Fibroblast of mammary gland (primary cell): Measurements from ENCODE around the gene ARHGEF38.
A peak's percentile ranks its signal among the peaks of the same experiment; 100 is the strongest.
"Not testable (repeated sequence)": the region's sequence is repeated elsewhere in the genome, so short reads cannot be mapped to it uniquely, and the experiment has no call there.

Source experiments
- DNase-seq: peaks from one replicate; pipeline ENCODE4 v3.0.0-alpha.2; 2010; ENCODE audit warnings: low read depth
- H3K4me3 ChIP-seq: 2 replicates; pipeline ENCODE4 v1.5.1; 2011; ENCODE audit warnings: low read depth, mild to moderate bottlenecking, low read length, moderate library complexity; ENCODE audit not compliant: control insufficient read depth
- TF ChIP-seq, protein P1 (sequence below): conservative IDR thresholded peaks from 2 replicates; pipeline ENCODE4 v1.5.1; 2011; ENCODE audit warnings: low read depth, low read length, inconsistent platforms; ENCODE audit not compliant: control insufficient read depth, insufficient read depth

ARHGEF38 gene

DNA sequence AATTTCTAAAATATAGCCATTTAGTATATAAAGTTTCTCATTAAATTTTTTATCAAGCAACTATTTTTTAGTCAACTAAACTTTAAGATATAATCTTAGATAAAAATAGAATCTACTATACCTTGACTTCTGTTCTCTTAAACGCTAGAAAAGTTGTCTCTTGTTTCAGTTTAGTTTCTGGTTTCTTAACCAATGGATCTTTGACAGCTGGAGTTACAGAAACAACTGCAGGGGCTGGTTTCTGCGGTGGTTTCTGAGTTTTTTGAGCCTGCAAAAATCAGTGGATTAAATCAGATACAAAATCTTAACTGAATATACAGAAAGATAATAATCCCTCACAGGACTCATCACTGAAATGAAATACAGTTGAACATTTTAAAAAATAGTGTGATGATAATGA is 134.2 kb downstream of the ARHGEF38 start:
- H3K4me3 ChIP-seq = no peak overlapping the region
- DNase-seq = no peak
- TF ChIP-seq, protein P1, sequence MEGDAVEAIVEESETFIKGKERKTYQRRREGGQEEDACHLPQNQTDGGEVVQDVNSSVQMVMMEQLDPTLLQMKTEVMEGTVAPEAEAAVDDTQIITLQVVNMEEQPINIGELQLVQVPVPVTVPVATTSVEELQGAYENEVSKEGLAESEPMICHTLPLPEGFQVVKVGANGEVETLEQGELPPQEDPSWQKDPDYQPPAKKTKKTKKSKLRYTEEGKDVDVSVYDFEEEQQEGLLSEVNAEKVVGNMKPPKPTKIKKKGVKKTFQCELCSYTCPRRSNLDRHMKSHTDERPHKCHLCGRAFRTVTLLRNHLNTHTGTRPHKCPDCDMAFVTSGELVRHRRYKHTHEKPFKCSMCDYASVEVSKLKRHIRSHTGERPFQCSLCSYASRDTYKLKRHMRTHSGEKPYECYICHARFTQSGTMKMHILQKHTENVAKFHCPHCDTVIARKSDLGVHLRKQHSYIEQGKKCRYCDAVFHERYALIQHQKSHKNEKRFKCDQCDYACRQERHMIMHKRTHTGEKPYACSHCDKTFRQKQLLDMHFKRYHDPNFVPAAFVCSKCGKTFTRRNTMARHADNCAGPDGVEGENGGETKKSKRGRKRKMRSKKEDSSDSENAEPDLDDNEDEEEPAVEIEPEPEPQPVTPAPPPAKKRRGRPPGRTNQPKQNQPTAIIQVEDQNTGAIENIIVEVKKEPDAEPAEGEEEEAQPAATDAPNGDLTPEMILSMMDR = no peak

- H3K4me3 ChIP-seq, DNase-seq: not testable (repeated sequence)
These were observed 142.4 kb downstream of the ARHGEF38 start for GRCh38 chr4:105694812-105695211.

DNA sequence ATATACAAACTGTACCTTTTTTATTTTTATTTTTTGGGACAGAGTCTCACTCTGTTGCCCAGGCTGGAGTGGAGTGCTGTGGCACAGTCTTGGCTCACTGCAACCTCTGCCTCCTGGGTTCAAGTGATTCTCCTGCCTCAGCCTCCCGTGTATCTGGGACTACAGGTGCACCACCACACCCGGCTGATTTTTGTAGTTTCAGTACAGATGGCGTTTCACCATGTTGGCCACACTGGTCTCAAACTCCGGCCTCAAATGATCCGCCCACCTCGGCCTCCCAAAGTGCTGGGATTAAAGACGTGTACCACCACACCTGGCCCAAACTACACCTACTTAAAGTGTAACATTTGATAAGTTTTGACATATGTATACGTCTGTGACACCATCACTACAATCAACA is 143.4 kb downstream of the ARHGEF38 start:
- not testable (repeated sequence) for DNase-seq, H3K4me3 ChIP-seq

GRCh38 chr4:105698607-105699006 is 146.2 kb downstream of the ARHGEF38 start:
- no peak for DNase-seq
- TF ChIP-seq, protein P1 = no peak
- no peak overlapping the region for H3K4me3 ChIP-seq

DNA sequence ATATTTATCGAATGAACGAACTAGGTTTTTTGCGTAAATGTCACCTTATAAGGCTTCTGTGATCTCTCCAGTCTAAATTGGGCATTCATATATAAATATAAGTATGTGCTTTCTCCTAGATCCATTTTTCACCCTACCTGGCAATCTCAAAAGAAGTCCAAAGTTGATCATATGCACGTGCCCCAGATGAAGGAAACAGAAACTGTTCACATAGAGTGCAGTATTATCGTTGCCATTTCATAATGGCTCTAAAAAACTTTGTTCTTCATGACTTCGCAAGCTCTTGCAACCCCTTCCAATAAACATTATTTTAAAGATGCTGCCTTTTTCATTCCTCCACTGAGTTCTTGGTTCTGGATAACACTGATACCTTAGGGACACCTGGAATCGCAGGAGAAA is 155.4 kb downstream of the ARHGEF38 start:
- TF ChIP-seq, protein P1 = no peak
- peak overlapping the region; percentile 98 for H3K4me3 ChIP-seq
- DNase-seq = no peak

GRCh38 chr4:105708181-105709080 is 156.0 kb downstream of the ARHGEF38 start, which contains the start of the genes GSTCD and INTS12:
Gene GSTCD, plus strand, starts transcription at chr4:105708784. Its CDS starts 8,830 bp downstream, at chr4:105717614.
Gene INTS12, minus strand, starts transcription at chr4:105708689. Its CDS starts 8,684 bp downstream, at chr4:105700005.
- TF ChIP-seq, protein P1 = no peak
- peak within 1 kb of the TSS; percentile 98 for H3K4me3 ChIP-seq
- DNase-seq = peak; percentile 93

DNA sequence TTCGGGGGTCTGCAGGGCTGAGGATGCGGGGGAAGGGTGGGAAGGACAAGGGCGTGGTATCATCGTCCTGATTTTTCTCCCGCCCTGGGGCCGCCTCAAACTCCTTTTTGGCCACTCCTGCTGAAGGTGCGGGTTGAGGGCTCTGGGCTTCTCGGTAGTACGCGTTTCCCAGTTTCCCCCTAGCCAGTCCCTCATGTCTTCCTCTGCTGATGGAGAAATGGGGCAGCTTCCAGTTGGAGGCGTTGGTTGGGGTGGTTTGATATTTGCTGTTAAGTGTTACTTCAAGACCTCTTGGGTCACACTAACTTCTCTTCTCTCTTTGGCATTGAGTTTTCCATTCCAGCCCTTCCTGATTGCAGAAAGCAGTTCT is 156.6 kb downstream of the ARHGEF38 start:
- H3K4me3 ChIP-seq = peak overlapping the region; percentile 98
- TF ChIP-seq, protein P1 = no peak
- DNase-seq = peak; percentile 15
